NCI-H128 (cell line): ENCODE data around the gene CD9.
A peak's percentile ranks its signal among the peaks of the same experiment; 100 is the strongest.
"Not testable (repeated sequence)": the region's sequence is repeated elsewhere in the genome, so short reads cannot be mapped to it uniquely, and the experiment has no call there.

Source experiments
- DNase-seq: peaks from one replicate; lab custom pipeline; 2025; ENCODE audit not compliant: unreplicated experiment; lab: John Stamatoyannopoulos, UW

Gene CD9

DNA sequence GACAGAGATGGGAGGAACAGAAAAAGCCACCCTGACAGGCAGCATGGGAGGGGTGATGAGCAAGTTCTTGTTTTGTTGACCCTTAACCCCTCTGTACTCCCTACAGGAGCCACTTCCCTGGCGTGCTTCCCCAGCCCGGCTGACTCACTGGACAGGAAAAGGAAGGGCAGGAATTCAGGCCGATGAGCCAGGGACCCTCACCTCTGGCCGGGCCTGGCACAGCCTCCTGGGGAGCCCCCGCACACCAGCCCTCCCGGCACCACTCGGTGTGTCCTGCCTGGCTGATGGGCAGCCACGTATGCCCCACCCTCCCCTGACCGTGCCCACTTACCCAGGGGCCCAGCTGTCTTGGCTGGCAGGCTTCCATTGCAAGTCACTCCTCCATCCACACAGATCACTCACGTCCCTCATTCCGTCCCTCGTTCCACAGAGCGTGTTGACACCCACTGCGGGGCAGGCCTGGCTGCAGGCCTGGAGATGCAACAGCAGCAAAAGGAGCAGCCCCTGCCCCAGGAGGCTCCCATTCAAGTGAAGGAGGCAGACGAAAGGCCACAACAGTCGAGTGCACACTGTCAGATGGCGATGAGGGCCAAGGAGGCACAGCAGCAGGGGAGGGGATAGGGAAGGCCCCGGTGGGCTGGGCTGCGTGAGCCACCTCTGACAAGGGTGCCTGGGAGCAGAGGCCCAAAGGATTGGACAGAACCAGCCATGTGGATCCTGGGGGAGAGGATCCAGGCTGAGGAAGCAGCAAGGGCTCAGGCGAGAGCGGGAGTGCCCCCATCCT is 19.7 kb upstream of the CD9 start:
- DNase-seq = no peak

DNA sequence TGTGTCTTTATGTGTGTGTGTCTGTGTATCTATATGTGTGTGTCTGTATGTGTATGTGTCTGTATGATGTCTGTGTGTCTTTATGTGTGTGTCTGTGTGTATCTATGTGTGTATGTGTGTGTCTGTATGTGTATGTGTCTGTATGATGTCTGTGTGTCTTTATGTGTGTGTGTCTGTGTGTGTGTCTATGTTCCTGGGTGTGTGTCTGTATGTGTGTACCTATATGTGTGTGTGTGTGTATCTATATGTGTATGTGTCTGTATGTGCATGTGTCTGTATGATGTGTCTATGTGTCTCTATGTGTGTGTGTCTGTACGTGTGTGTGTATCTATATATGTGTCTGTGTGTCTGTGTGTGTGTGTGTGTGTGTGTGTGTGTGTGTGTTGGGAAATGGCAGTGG is 19.0 kb upstream of the CD9 start:
- DNase-seq = no peak

DNA sequence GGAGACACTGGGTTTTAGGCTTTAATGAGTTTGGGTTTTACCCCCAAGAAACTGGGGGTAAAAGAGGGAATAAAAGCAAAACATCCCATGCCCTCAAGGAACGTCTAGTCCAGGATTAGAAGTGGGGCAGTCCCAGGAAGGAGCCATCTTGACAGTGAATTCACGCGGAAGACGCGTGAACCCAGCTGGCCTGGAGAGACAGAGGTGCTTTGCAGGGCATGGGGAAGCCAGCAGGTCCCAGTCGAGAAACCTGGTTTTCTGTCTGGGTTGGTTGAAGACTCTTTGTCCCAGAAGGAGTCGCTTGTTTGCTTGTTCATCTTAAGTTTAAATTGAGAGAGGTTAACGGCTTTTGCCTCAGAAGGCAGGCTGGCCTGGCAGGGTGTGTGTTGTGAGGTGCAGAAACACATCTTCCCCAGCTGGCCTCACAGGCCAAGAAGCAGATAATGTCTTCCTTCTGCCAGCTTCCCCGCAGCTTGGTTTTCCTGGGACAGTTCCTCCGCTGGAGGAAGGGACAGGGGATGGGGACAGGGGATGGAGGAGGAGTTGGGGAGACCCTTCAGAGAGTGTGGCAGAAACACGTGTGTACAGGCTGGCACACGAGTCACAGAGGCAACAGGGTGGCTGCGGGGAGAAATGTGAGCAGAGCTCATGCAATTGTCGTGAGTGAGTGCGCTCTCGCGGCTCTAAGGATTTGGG is 18.5 kb upstream of the CD9 start:
- DNase-seq = no peak

DNA sequence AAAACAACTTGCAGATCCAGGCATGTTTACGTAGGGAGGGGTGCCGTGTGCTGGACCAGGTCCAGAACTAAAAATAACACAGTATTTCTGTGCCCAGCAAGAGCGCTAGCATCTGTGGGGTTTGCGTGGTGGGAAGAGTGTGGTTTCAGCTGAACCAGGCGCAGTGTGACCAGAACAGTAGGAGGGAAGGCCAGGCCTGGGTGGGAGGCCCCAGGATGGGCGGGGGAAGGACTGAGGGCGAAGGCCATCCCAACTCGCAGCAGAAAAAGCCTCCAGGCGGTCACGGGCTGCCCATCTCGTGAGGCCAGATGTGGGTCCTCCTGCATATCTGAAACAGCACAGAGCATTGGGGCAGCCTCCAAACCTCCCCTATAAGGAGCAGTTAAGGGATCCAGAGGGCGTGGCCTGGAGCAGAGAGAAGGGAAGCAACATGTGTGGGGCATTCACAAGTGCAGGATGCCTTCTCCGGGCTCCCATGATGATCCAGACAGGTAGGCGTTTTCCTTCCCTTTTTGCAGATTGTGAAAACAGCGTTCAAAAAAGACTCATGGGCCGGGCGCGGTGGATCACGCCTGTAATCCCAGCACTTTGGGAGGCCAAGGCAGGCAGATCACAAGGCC is 17.8 kb upstream of the CD9 start:
- no peak for DNase-seq

DNA sequence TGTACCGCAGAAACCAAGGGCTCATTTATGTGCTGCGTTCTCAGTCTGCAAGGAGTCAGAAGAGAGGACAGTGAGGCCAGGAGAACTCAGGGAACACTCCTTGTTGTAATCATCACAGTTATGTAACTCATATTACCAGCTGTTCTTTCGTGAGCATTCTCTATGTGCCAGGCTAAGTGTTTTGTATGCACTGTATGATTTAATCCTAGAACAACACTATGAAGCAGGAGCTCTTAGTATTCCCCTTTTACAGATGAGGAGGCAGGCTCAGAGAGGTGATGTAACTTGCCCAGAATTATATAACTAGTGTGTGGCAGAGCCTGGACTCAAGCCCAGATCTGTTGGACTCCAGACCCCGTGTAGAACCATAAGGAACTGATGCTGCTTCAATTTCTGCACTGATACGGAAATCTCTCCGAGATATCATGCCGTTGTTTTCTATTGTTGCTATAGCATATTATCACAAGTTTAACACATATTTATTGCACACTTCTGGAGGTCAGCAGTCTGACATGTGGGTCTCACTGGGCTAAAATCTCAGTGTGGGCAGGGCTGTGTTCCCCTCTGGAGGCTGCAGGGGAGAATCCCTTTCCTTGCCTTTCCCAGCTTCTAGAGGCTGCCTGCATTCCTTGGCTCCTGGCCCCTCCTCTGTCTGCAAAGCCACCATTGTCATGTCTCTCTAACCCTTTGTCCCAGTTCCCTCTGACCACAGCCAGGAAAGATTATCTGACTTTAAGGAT is 16.3 kb upstream of the CD9 start:
- no peak for DNase-seq

DNA sequence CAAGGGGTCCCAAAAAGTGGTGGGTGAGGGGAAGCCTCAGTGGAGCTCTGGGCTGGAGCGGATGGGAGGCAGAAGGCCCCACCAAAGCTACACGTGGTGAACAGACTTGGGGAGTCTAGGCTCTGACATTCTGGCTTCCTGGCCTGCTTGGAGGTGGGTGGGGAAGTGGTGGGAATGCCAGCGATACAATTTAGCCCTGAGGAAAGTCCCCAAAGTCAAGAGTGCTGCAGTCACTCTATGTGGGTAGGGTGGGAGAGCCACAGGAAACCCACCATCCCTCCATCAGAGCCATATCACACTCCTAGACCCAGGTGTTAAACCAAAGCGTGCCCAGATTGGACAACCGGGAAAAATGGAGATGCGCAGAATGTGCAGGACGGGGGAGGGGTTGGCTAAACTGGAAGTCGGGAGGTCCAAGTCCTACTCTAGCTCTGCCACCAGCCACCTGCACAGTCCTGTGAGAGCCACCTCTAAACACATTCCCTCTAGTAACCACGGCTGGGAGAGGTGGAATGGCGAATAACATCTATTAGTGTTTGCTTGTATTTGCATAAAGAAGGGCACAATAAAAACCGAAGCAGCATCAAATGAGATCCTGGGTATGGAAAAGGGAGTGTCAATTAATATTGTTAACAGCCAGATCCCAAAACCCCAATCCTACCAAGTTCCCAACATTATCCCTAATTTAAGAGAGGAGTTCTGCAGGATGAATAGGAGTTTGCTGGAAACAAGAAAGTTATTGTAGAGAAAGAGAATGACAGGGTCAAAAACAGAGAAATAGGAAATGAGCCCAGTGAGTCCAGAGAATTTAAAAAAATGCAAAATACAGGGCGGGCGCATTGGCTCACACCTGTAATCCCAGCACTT is 14.0 kb upstream of the CD9 start:
- DNase-seq = no peak

DNA sequence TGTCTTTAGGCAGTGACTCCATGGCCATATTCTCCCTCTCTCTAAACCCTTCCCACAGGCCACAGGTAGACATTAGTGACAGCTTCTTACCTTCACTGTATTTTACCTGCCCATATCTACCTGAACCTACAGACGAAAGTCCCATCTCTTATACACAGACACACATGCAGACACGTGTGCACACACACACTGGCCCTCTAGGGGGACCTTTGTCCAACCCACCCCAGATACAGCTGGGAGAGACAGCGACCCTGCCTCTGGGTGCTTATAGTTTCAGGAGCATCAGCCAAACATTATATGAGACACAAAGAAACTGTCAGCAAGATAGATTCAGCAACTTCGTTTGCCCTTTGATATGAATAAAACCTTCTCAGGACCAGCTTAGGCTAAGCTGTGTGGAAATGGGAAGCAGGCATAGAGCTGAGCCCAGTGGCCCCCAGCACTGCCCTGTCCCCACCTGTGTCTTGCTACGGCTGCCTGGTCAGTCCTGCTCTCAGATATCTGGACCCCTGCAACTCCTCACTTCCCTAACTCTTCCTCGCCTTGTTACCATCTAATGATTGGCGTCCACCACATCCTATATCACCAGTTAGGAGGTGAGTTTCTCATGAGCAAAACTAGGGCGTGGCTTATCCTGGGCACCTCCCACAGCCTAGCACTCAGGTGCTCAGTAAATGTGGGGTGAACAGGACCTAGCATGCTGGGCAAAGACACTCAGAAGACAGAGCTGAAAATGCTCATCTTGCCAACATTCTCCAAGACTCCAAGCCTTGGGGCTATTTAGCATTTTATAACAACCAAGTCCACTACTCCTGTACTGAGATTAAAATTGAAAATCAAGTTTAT is 12.0 kb upstream of the CD9 start:
- DNase-seq = no peak

DNA sequence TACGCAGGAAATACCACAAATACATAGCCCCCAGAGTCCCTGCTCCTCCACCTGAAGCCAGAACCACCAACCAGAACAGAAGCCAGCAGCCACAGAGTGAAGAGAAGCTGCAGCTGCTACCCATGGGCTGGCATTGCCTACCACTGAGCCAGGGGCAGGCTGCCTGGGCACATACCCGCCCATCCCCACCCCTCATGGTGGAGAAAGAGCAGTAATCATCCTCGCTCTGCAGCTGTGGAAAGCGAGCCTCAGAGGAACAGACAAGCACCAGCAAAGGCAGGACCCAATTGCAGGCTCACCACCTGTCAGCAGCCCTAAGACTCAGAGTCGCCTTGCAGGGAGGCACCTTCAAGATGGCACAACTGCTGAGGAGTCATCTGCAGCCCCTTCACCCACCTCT is 11.2 kb upstream of the CD9 start:
- DNase-seq = no peak

DNA sequence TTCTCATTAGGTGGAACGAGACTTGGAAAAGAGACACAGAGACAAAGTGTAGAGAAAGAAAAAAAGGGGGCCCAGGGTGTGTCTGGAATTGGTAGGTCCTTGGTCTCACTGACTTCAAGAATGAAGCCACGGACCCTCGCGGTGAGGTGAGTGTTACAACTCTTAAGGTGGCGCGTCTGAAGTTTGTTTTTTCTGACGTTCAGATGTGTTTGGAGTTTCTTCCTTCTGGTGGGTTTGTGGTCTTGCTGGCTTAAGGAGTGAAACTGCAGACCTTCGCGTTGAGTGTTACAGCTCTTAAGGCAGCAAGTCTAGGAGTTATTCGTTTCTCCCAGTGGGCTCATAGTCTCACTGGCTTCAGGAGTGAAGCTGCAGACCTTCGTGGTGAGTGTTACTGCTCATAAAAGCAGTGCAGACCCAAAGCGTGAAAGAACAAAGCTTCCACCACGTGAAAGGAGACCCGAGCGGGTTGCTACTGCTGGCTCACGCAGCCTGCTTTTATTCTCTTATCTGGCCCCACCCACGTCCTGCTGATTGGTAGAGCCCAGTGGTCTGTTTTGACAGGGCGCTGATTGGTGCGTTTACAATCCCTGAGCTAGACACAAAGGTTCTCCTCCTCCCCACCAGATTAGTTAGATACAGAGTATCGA is 10.1 kb upstream of the CD9 start:
- not testable (repeated sequence) for DNase-seq

DNA sequence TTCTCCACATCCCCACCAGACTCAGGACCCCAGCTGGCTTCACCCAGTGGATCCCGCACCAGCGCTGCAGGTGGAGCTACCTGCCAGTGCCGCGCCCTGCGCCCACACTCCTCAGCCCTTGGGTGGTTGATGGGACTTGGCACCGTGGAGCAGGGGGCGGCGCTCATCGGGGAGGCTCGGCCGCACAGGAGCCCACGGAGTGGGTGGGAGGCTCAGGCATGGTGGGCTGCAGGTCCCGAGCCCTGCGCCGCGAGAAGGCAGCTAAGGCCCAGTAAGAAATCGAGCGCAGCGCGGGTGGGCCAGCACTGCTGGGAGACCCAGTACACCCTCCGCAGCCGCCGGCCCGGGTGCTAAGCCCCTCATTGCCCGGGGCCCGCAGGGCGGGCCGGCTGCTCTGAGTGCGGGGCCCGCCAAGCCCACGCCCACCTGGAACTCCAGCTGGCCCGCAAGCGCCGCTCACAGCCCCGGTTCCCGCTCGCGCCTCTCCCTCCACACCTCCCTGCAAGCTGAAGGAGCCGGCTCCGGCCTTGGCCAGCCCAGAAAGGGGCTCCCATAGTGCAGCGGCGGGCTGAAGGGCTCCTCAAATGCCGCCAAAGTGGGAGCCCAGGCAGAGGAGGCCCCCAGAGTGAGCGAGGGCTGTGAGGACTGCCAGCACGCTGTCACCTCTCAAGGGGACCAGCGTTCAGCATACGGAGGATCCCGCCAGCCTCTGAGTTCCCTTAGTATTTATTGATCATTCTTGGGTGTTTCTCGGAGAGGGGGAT is 9.3 kb upstream of the CD9 start:
- DNase-seq = not testable (repeated sequence)

DNA sequence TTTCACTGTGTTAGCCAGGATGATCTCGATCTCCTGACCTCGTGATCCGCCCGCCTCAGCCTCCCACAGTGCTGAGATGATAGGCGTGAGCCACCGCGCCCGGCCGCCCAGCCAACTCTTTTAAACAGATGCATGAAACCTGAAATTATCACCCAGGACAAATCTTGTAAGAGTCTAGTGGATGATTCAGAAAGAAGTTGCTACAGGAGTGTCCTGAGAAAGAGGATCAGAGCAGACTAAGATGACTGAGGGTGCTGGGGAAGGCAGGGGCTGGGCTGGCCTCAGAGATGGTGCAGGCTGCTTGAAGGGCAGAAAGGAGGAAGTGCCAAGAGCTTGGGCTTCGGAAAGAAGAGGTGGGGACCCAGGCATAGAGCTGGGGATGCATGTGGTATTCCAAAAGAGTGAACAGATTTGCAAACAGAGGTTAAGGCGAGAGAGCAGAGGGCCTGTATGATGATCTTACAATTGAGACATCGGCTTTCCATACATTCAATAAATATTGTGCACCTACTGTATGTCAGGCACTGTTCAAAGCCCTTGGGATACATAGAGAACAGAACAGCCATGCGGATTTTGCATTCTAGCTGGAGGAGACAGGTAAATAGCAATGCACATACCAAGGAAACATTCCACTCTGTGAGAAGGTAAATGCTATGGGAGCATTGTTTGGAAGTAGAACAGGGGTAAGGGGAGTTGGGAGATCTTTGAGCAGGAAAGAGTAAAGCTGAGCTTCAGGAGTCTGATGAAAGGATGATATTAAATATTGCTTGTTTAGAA is 7.4 kb upstream of the CD9 start:
- no peak for DNase-seq

DNA sequence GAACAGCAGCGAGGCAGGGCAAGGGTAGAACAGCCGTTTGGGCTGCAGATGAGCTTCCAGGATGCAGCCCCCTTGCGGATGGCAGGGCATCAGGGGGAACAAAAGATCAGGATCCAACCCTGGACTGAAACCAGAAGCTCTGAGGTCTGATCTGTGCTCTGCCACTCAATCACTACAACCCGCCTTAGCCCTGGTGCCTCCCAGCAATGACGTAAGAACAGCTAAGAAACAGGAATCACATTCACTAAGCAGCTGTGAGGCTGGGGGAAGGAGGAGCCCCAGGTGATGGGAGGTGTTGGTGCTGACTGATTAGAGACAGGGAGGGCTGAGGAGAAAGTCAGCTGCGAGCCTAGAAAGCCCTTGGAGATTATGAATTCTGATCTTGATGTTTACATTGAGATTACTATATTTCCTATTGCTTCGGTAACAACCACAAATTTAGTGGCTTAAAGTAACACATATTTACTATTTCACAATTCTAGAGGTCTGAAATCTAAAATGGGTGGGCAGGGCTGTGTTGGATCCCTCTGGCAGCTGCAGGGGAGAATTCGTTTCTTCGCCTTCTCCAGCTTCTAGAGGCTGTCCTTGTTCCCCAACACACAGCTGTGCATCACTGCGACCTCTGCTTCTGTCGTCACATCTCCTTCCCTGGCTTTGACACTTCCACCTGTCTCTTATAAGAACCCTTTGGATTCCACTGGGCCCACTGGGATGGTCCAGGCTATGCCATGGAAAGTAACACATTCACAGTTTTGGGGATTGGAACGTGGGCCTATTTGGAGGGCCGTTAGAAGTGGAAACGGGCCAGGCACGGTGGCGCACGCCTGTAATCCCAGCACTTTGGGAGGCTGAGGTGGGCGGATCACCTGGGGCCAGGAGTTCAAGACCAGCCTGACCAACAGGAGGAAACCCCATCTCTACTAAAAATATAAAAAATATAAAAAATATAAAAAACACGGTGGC is 6.1 kb upstream of the CD9 start:
- DNase-seq = no peak

DNA sequence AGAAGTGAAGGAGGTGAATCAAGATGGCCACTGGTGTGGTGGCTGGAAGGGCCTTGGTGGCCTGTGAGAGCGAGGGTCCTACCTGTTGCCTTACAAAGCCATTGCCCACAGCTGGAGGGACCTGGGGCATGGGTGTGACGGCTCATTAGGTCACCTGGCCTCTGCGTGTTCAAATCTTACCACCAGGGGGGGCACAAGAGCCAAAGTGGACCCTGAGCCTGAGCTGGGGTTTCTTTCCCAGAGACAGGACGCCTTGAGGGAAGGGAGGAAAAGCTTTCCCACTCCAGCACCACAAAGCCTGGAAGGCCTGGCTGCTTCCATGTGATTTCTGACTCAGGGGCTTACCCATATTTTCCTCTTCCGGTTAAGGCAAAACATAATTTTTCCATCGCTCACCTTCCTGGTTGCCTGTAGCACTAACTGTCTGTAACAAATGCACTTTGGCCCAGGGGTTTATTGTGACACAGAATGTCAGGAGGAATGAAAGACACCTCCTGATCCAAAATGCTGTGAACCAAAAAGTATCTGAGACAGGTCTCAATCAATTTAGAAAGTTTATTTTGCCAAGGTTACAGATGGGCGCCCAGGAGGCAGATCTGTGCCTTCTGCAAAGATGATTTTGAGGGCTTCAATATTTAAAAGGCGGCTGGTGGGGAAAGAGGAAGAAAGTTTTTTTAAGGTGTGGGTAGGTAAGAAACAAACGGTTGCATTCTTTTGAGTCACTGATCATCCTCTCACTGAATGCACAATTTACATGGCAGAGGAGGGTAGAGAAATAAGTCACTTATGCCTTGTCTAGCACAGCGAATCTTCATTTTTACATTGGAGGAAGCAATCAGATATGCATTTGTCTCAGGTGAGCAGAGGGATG is 4.3 kb upstream of the CD9 start:
- peak; percentile 86 for DNase-seq

DNA sequence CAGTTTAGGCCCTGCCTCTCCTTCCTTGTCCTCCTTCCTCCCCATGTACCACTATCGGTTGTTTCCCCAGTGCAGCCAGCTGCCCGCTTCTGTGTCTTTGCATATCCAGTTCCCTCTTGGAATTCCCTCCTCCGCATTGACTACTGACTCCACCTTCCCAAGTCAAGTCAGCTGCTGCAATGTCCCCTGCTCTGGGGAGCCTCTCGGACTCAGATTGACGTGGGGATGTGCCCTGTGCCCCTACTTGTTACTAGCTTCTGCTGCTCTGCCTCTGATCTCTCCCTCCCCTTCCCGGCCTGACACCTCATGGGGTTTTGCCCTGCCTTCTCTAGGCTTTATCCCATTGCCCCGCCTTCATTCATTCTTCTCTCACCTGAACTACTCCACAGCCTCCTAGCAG is 2.1 kb upstream of the CD9 start:
- DNase-seq = no peak

DNA sequence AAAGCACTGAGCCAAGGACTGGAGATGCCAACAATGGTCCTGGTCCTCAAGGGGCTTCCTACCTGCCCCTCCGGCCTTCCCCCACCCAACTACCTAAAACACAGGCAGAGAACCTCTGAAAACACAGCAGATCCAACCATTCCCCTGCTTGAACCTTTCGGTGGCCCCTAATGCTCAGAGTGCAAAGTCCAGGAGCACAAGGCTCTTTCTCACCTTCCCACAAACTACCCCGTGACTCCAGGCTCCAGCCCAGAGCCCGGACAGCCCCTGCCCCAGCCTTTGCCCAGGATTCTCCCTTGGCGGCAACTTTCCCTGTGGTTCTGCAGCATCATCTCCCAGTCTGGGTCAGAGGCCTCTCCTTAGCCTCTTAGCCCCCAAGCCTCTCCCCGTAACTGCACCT is 1.6 kb upstream of the CD9 start:
- no peak for DNase-seq
